IMR-90 (cell line): ENCODE data around the gene SAMD9. TPM values are rescaled to one million over a fixed set of nuclear protein-coding genes. Genes with fewer than 3 reads are reported as not detected.
A peak's percentile ranks its signal among the peaks of the same experiment; 100 is the strongest.

ENCODE experiments used
- ATAC-seq: fragments of 200-7000 bp; cut with Tn5 transposase; 2 replicates; pipeline ENCODE4 v1.9.1; 2020; ENCODE audit warnings: low read depth, mild to moderate bottlenecking, moderate library complexity
- BruUV-seq: library from RNA; stranded (reverse); fragments of 400-500 nt; replicated peaks from 2 replicates; lab custom pipeline; 2021; lab: Mats Ljungman, UMichigan
- CTCF ChIA-PET: fragments of 300-600 bp; formaldehyde crosslinking; extraction: SDS; loops from one replicate; lab custom pipeline; 2021; ENCODE audit warnings: antibody characterized with exemption; lab: Yijun Ruan, JAX
- POLR2A ChIA-PET: fragments of 300-600 bp; sonication (Branson Sonifier 250); formaldehyde crosslinking; loops from one replicate; lab custom pipeline; 2022; ENCODE audit warnings: antibody characterized with exemption; ENCODE audit not compliant: unreplicated experiment; lab: Charles Lee
- DNase-seq: peaks from one replicate; pipeline ENCODE4 v3.0.0; 2013
- H2AFZ ChIP-seq: replicated peaks from 2 replicates; pipeline ENCODE3; 2013; ENCODE audit warnings: low read length, mild to moderate bottlenecking; ENCODE audit not compliant: poor library complexity
- H2AK5ac ChIP-seq: 2 replicates; pipeline ENCODE4 v1.6.1; 2013; ENCODE audit warnings: low read depth, low read length, inconsistent platforms
- H2AK9ac ChIP-seq: replicated peaks from 2 replicates; pipeline ENCODE3; 2013; ENCODE audit warnings: mild to moderate bottlenecking, low read depth, low read length, moderate library complexity; ENCODE audit not compliant: poor library complexity
- H2BK120ac ChIP-seq: 2 replicates; pipeline ENCODE4 v1.6.1; 2013; ENCODE audit warnings: low read depth, low read length, inconsistent platforms
- H2BK15ac ChIP-seq: 3 replicates; pipeline ENCODE4 v1.6.1; 2013; ENCODE audit warnings: low read depth, low read length, inconsistent platforms
- H2BK20ac ChIP-seq: 2 replicates; pipeline ENCODE4 v1.6.1; 2013; ENCODE audit warnings: low read depth, mild to moderate bottlenecking, inconsistent platforms, low read length, moderate library complexity
- H2BK5ac ChIP-seq: 2 replicates; pipeline ENCODE4 v1.6.1; 2013; ENCODE audit warnings: mild to moderate bottlenecking, low read depth, low read length, inconsistent platforms; ENCODE audit not compliant: poor library complexity, severe bottlenecking
- H3K14ac ChIP-seq: replicated peaks from 2 replicates; pipeline ENCODE4 v1.6.1; 2013; ENCODE audit warnings: low read depth, low read length, inconsistent platforms
- H3K18ac ChIP-seq: 2 replicates; pipeline ENCODE4 v1.6.1; 2013; ENCODE audit warnings: low read depth, low read length, control low read depth
- H3K23ac ChIP-seq: 2 replicates; pipeline ENCODE4 v1.6.1; 2013; ENCODE audit warnings: low read depth, low read length, inconsistent platforms
- H3K27ac ChIP-seq: 2 replicates; pipeline ENCODE4 v1.5.1; 2013; ENCODE audit warnings: mild to moderate bottlenecking, control low read depth, low read length; ENCODE audit not compliant: insufficient read depth
- H3K27me3 ChIP-seq: 2 replicates; pipeline ENCODE4 v1.6.1; 2013; ENCODE audit warnings: low read length; ENCODE audit not compliant: control insufficient read depth, insufficient read depth
- H3K36me3 ChIP-seq: 2 replicates; pipeline ENCODE4 v1.6.1; 2013; ENCODE audit warnings: low read length, mixed read lengths; ENCODE audit not compliant: control insufficient read depth, insufficient read depth
- H3K4ac ChIP-seq: 2 replicates; pipeline ENCODE4 v1.6.1; 2013; ENCODE audit warnings: low read depth, low read length, inconsistent platforms
- H3K4me1 ChIP-seq: 2 replicates; pipeline ENCODE4 v1.6.1; 2013; ENCODE audit warnings: low read length, mixed read lengths; ENCODE audit not compliant: control insufficient read depth, insufficient read depth
- H3K4me2 ChIP-seq: 2 replicates; pipeline ENCODE4 v1.6.1; 2013; ENCODE audit warnings: low read depth, mild to moderate bottlenecking, control low read depth, low read length, moderate library complexity
- H3K4me3 ChIP-seq: 2 replicates; pipeline ENCODE4 v1.5.1; 2013; ENCODE audit warnings: low read depth, mild to moderate bottlenecking, control low read depth, low read length, moderate library complexity; ENCODE audit not compliant: insufficient read depth
- H3K56ac ChIP-seq: 2 replicates; pipeline ENCODE4 v1.6.1; 2013; ENCODE audit warnings: low read length, inconsistent platforms; ENCODE audit not compliant: insufficient read depth; ENCODE audit errors: extremely low read depth
- H3K79me1 ChIP-seq, 2 experiments: 2 replicates each; pipeline ENCODE4 v1.6.1; 2013; ENCODE audit warnings: low read length in 2 of 2, inconsistent platforms in 1 of 2, low read depth in 1 of 2
- H3K9ac ChIP-seq: 2 replicates; pipeline ENCODE4 v1.6.1; 2013; ENCODE audit warnings: low read depth, low read length, control low read depth
- H3K9me1 ChIP-seq: 2 replicates; pipeline ENCODE4 v1.6.1; 2013; ENCODE audit warnings: low read length, inconsistent platforms; ENCODE audit not compliant: insufficient read depth
- H3K9me3 ChIP-seq: 2 replicates; pipeline ENCODE4 v1.6.1; 2013; ENCODE audit warnings: low read length; ENCODE audit not compliant: control insufficient read depth, insufficient read depth
- H4K20me1 ChIP-seq: 2 replicates; pipeline ENCODE4 v1.6.1; 2013; ENCODE audit warnings: low read length, inconsistent platforms; ENCODE audit not compliant: insufficient read depth
- H4K5ac ChIP-seq: 2 replicates; pipeline ENCODE4 v1.6.1; 2013; ENCODE audit warnings: mild to moderate bottlenecking, low read depth, low read length, control low read depth
- H4K8ac ChIP-seq, 2 experiments: 2 replicates each; pipeline ENCODE4 v1.6.1; 2013; ENCODE audit warnings: low read depth in 2 of 2, low read length in 2 of 2, control low read depth in 1 of 2, inconsistent platforms in 1 of 2
- H4K91ac ChIP-seq: 2 replicates; pipeline ENCODE4 v1.6.1; 2013; ENCODE audit warnings: low read depth, low read length, inconsistent platforms; ENCODE audit not compliant: insufficient read depth
- BHLHE40 ChIP-seq: fragments of 150-350 bp; IDR thresholded peaks from 2 replicates; pipeline ENCODE4 v1.6.1; 2016; ENCODE audit warnings: mild to moderate bottlenecking, low read depth, low read length
- CEBPB ChIP-seq: IDR thresholded peaks from 2 replicates; pipeline ENCODE4 v1.6.1; 2012; ENCODE audit warnings: low read depth, low read length, improper control_type of control experiment
- FOS ChIP-seq: fragments of 150-350 bp; IDR thresholded peaks from 2 replicates; pipeline ENCODE4 v1.6.1; 2016; ENCODE audit warnings: low read depth, low read length
- MAFK ChIP-seq: IDR thresholded peaks from 2 replicates; pipeline ENCODE4 v1.6.1; 2012; ENCODE audit warnings: low read depth, low read length, improper control_type of control experiment
- MXI1 ChIP-seq: IDR thresholded peaks from 2 replicates; pipeline ENCODE4 v1.6.1; 2012; ENCODE audit warnings: low read depth, mild to moderate bottlenecking, low read length, moderate library complexity, borderline replicate concordance
- POLR2A ChIP-seq: IDR thresholded peaks from 2 replicates; pipeline ENCODE4 v1.6.1; 2012; ENCODE audit warnings: mild to moderate bottlenecking, low read depth, low read length
- RAD21 ChIP-seq: IDR thresholded peaks from 2 replicates; pipeline ENCODE4 v1.6.1; 2012; ENCODE audit warnings: low read length, improper control_type of control experiment
- RFX5 ChIP-seq: IDR thresholded peaks from 2 replicates; pipeline ENCODE4 v1.8.0; 2012; ENCODE audit warnings: low read depth, mild to moderate bottlenecking, low read length, moderate library complexity
- SMC3 ChIP-seq: fragments of 150-350 bp; IDR thresholded peaks from 2 replicates; pipeline ENCODE4 v1.6.1; 2016; ENCODE audit warnings: low read depth, mild to moderate bottlenecking, antibody characterized with exemption, low read length, moderate library complexity
- USF2 ChIP-seq: fragments of 150-350 bp; IDR thresholded peaks from 2 replicates; pipeline ENCODE4 v1.6.1; 2017; ENCODE audit warnings: mild to moderate bottlenecking, antibody characterized with exemption, low read length, low read depth
- WGBS, 2 experiments: methylation state at CpG; one replicate each; pipeline versions ENCODE4 v1.1.5 to v1.1.7; 2013; ENCODE audit warnings: missing lambda C conversion rate in 2 of 2; ENCODE audit not compliant: insufficient read length in 1 of 2; ENCODE audit errors: extremely low coverage in 2 of 2; 5-methylcytosine and 5-hydroxymethylcytosine counted together
- dilution Hi-C: fragments of 300-500 bp; cut with HindIII; formaldehyde crosslinking; loops from one replicate; pipeline ENCODE4 v1.14.3; 2018; ENCODE audit warnings: low sequenced_read_pairs; ENCODE audit not compliant: unreplicated experiment
- in situ Hi-C: fragments of 300-500 bp; cut with MboI; formaldehyde crosslinking; loops from 3 replicates; pipeline ENCODE4 v1.14.3; 2019; ENCODE audit warnings: low sequenced_read_pairs, inconsistent platforms, mixed read lengths
- intact Hi-C: fragments of 100-400 bp; cut with micrococcal nuclease; formaldehyde crosslinking; loops from 2 replicates; pipeline ENCODE4 v1.10.0; 2022
- polyA plus RNA-seq, 3 experiments: library from polyadenylated mRNA; depleted of rRNA; stranded (reverse); fragments of >200 nt; gene quantifications; 2 replicates each; pipeline ENCODE4 v1.2.3, GENCODE V29; 2012; ENCODE audit warnings: low replicate concordance in 1 of 3
- total RNA-seq: library from RNA; depleted of rRNA; stranded (reverse); fragments of >200 nt; gene quantifications from 2 replicates; pipeline ENCODE4 v1.2.3, GENCODE V29; 2012
- TF ChIP-seq, protein P1 (sequence below): conservative IDR thresholded peaks from 2 replicates; pipeline ENCODE4 v1.5.1; 2012; ENCODE audit warnings: mild to moderate bottlenecking, low read depth, low read length, improper control_type of control experiment
- TF ChIP-seq, protein P2 (sequence below): fragments of 150-350 bp; IDR thresholded peaks from 2 replicates; pipeline ENCODE4 v1.6.1; 2016; ENCODE audit warnings: low read depth, mild to moderate bottlenecking, low read length, moderate library complexity, borderline replicate concordance

SAMD9 gene
- total and polyA plus RNA-seq, 2 of the 4 experiments (the other 2 are of a cell fraction) = 1.9 to 9.5 TPM

DNA sequence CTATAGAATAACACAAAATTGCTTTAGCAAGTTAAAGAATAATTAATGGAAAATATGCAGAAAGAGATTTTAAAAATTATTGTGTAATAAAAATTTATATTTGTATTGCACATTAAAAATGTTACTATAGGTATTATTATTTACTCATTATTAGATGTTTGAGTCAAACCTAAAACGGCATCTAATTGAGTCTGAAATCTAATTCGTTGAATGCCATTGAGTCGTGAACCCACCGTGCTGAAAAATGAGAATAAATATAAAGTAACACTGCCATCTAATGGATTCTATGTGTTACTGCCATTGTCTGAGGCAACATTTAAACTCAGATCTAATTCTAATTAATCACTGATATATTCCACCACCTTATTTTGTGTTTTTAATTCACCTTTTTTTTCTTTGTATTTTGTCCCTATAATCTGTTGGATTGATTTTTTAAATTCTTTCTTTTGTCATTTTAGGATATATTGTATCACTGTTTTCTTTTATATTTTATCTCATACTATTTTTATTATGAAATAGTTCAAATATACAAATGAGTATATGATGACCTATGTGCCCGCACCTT lies 62.2 kb downstream of the SAMD9 start:
- Histone ChIP-seq H4K20me1 (no peaks in the 10 kb centered on the region), H3K18ac (no peak overlapping the region), H3K36me3 (no peaks in the 10 kb centered on the region), H3K4ac (no peak overlapping the region), H3K4me1 (no peaks in the 10 kb centered on the region), H3K4me2 (no peak overlapping the region), H4K8ac (no peak overlapping the region), H2BK15ac (no peak overlapping the region), H4K91ac (no peak overlapping the region), H2AK5ac (no peak overlapping the region; the same call in 1 of the 2 replicates), H3K56ac (no peak overlapping the region), H3K27me3 (no peaks in the 10 kb centered on the region; the same call in 1 of the 2 replicates), H4K5ac (no peak overlapping the region), H2BK5ac (peak overlapping the region; percentile 41), H3K79me1 (peaks cover 0 to 4% of the 10 kb centered on the region in 2 experiments; a peak in 2 of 4 replicates), H3K9me3 (no peaks in the 10 kb centered on the region), H3K9ac (no peak overlapping the region), H3K9me1 (peaks cover 2% of the 10 kb centered on the region; the same call in 1 of the 2 replicates), H2BK20ac (no peak overlapping the region), H3K23ac (no peak overlapping the region), H3K4me3 (no peak overlapping the region), H2AFZ (no peak overlapping the region), H2BK120ac (no peak overlapping the region), H3K27ac (no peak overlapping the region), H3K14ac (no peak overlapping the region), H2AK9ac (no peak overlapping the region)
- ChIA-PET POLR2A (no interaction called here), CTCF (no interaction called here)
- TF ChIP-seq USF2 = no peak
- no peak for TF ChIP-seq RFX5
- TF ChIP-seq, protein P1, sequence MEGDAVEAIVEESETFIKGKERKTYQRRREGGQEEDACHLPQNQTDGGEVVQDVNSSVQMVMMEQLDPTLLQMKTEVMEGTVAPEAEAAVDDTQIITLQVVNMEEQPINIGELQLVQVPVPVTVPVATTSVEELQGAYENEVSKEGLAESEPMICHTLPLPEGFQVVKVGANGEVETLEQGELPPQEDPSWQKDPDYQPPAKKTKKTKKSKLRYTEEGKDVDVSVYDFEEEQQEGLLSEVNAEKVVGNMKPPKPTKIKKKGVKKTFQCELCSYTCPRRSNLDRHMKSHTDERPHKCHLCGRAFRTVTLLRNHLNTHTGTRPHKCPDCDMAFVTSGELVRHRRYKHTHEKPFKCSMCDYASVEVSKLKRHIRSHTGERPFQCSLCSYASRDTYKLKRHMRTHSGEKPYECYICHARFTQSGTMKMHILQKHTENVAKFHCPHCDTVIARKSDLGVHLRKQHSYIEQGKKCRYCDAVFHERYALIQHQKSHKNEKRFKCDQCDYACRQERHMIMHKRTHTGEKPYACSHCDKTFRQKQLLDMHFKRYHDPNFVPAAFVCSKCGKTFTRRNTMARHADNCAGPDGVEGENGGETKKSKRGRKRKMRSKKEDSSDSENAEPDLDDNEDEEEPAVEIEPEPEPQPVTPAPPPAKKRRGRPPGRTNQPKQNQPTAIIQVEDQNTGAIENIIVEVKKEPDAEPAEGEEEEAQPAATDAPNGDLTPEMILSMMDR = peak; percentile 82
- peak; percentile 13; the same call in 1 of the 2 replicates for TF ChIP-seq CEBPB
- TF ChIP-seq POLR2A = no peak
- TF ChIP-seq FOS = no peak
- TF ChIP-seq, protein P2, sequence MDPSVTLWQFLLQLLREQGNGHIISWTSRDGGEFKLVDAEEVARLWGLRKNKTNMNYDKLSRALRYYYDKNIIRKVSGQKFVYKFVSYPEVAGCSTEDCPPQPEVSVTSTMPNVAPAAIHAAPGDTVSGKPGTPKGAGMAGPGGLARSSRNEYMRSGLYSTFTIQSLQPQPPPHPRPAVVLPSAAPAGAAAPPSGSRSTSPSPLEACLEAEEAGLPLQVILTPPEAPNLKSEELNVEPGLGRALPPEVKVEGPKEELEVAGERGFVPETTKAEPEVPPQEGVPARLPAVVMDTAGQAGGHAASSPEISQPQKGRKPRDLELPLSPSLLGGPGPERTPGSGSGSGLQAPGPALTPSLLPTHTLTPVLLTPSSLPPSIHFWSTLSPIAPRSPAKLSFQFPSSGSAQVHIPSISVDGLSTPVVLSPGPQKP = no peak
- TF ChIP-seq BHLHE40 = no peak
- no peak for TF ChIP-seq MAFK
- TF ChIP-seq SMC3 = peak; percentile 79
- TF ChIP-seq MXI1 = no peak
- TF ChIP-seq RAD21 = peak; percentile 86
- DNase-seq = peak; percentile 62
- BruUV-seq = no TSS peak
- dilution Hi-C loops = no loop called here
- intact Hi-C loops = loop anchor here (1.0 to 10.0 kb wide), 6 partner anchors 67 to 528 kb away; partner anchors contain the start of genes PEX1 and RBM48
- no CpG with 5 or more reads among the region's 5 CpGs for WGBS, 2 experiments
- peak; percentile 89 for ATAC-seq
- in situ Hi-C loops = no loop called here
